ENCODE results near the gene ZBTB42.

GRCh38 chr14:104791425-104791824 is 9.5 kb upstream of the ZBTB42 start:
- no peak for TF ChIP-seq CTCF (conservative IDR thresholded peaks at IDR 0.05)
- no peak for TF ChIP-seq EZH2 (IDR thresholded peaks at IDR 0.05; ENCODE audit: low read depth)

Measured in PC-9 (cell line).